ENCODE results near the gene RUSF1.

GRCh38 chr16:31527734-31528274 is 19.6 kb upstream of the RUSF1 start, which contains the start of gene AHSP:
- TF ChIP-seq POLR2A (IDR thresholded peaks at IDR 0.05) (no peak), POLR2AphosphoS5 (IDR thresholded peaks at IDR 0.05) (no peak)
- TF ChIP-seq, protein P1, sequence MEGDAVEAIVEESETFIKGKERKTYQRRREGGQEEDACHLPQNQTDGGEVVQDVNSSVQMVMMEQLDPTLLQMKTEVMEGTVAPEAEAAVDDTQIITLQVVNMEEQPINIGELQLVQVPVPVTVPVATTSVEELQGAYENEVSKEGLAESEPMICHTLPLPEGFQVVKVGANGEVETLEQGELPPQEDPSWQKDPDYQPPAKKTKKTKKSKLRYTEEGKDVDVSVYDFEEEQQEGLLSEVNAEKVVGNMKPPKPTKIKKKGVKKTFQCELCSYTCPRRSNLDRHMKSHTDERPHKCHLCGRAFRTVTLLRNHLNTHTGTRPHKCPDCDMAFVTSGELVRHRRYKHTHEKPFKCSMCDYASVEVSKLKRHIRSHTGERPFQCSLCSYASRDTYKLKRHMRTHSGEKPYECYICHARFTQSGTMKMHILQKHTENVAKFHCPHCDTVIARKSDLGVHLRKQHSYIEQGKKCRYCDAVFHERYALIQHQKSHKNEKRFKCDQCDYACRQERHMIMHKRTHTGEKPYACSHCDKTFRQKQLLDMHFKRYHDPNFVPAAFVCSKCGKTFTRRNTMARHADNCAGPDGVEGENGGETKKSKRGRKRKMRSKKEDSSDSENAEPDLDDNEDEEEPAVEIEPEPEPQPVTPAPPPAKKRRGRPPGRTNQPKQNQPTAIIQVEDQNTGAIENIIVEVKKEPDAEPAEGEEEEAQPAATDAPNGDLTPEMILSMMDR (IDR thresholded peaks at IDR 0.05), result no peak
